NB4 (cell line): ENCODE results near the gene RXRG.
A peak's percentile ranks its signal among the peaks of the same experiment; 100 is the strongest.

Source experiments
- DNase-seq: peaks from one replicate; pipeline ENCODE4 v3.0.0; 2010; ENCODE audit warnings: low read depth
- H3K4me3 ChIP-seq: one replicate; pipeline ENCODE4 v1.5.1; 2011; ENCODE audit warnings: mild to moderate bottlenecking, low read depth, low read length, moderate library complexity
- CTCF ChIP-seq: IDR thresholded peaks from one replicate; pipeline ENCODE4 v1.5.1; 2012; ENCODE audit warnings: low read depth, low read length
- MAX ChIP-seq: IDR thresholded peaks from 2 replicates; pipeline ENCODE4 v1.6.1; 2011; ENCODE audit warnings: low read depth, low read length
- MYC ChIP-seq: IDR thresholded peaks from 2 replicates; pipeline ENCODE4 v1.6.1; 2011; ENCODE audit warnings: low read depth, low read length
- POLR2A ChIP-seq: IDR thresholded peaks from 2 replicates; pipeline ENCODE4 v1.6.1; 2011; ENCODE audit warnings: mild to moderate bottlenecking; ENCODE audit not compliant: insufficient read length; ENCODE audit errors: extremely low read depth

Gene RXRG

GRCh38 chr1:165387505-165387904 lies 57.4 kb downstream of the RXRG start:
- no peak overlapping the region for H3K4me3 ChIP-seq
- no peak for DNase-seq
- no peak for TF ChIP-seq CTCF
- TF ChIP-seq MYC: no peak
- TF ChIP-seq POLR2A: no peak
- TF ChIP-seq MAX: no peak

GRCh38 chr1:165383599-165384405 lies 61.1 kb downstream of the RXRG start:
- no peak for DNase-seq
- H3K4me3 ChIP-seq: no peak overlapping the region
- TF ChIP-seq MYC (no peak), POLR2A (no peak), CTCF (no peak), MAX (no peak)

- TF ChIP-seq MAX: no peak
- TF ChIP-seq CTCF: no peak
- no peak for TF ChIP-seq POLR2A
- no peak for TF ChIP-seq MYC
- no peak overlapping the region for H3K4me3 ChIP-seq
- DNase-seq: no peak
Observed at GRCh38 chr1:165383067-165383466, 61.9 kb downstream of the RXRG start.

- DNase-seq: peak; percentile 6
- H3K4me3 ChIP-seq: no peak overlapping the region
- no peak for TF ChIP-seq MYC
- no peak for TF ChIP-seq CTCF
Observed at GRCh38 chr1:165381745-165382505, 63.0 kb downstream of the RXRG start.

GRCh38 chr1:165376811-165377311 lies 68.1 kb downstream of the RXRG start:
- DNase-seq: no peak
- TF ChIP-seq CTCF (no peak), MYC (no peak), POLR2A (no peak)
- no peak overlapping the region for H3K4me3 ChIP-seq
